Liver (tissue), 9 donors: ENCODE data around the gene CFAP70. TPM values are rescaled to one million over a fixed set of nuclear protein-coding genes. Genes with fewer than 3 reads are reported as not detected.
A peak's percentile ranks its signal among the peaks of the same experiment; 100 is the strongest.

ENCODE experiments used
- DNase-seq: peaks from one replicate; pipeline ENCODE4 v3.0.0-alpha.2; 2017; ENCODE audit warnings: low spot score
- H3K27ac ChIP-seq, 2 donors: one replicate each; pipeline ENCODE4 v1.7.0; 2013; ENCODE audit warnings: inconsistent platforms in 2 of 2, low read length in 2 of 2, control low read depth in 1 of 2, low read depth in 1 of 2, mild to moderate bottlenecking in 1 of 2
- H3K27me3 ChIP-seq, 4 donors: one replicate each; pipeline versions ENCODE4 v1.6.1 to v1.7.0; 2013; ENCODE audit warnings: low read length in 3 of 4, inconsistent platforms in 1 of 4, mild to moderate bottlenecking in 1 of 4, moderate library complexity in 1 of 4; ENCODE audit not compliant: control insufficient read depth in 4 of 4, insufficient read depth in 4 of 4
- H3K36me3 ChIP-seq, 4 donors: one replicate each; pipeline versions ENCODE4 v1.6.1 to v1.7.0; 2013; ENCODE audit warnings: low read length in 3 of 4, mild to moderate bottlenecking in 3 of 4, low read depth in 1 of 4, moderate library complexity in 1 of 4; ENCODE audit not compliant: control insufficient read depth in 4 of 4, insufficient read depth in 3 of 4
- H3K4me1 ChIP-seq, 4 donors: one replicate each; pipeline versions ENCODE4 v1.6.1 to v1.7.0; 2013; ENCODE audit warnings: low read length in 3 of 4, mild to moderate bottlenecking in 3 of 4, moderate library complexity in 1 of 4; ENCODE audit not compliant: control insufficient read depth in 4 of 4, insufficient read depth in 4 of 4
- H3K4me3 ChIP-seq, 3 donors: one replicate each; pipeline versions ENCODE4 v1.6.1 to v1.7.0; 2013; ENCODE audit warnings: low read length in 3 of 3, control low read depth in 1 of 3, low read depth in 1 of 3, mild to moderate bottlenecking in 1 of 3
- H3K9ac ChIP-seq, 2 donors: one replicate each; pipeline ENCODE4 v1.7.0; 2013; ENCODE audit warnings: low read length in 2 of 2, mild to moderate bottlenecking in 2 of 2, moderate library complexity in 2 of 2, control low read depth in 1 of 2, low read depth in 1 of 2
- H3K9me3 ChIP-seq, 4 donors: one replicate each; pipeline versions ENCODE4 v1.6.1 to v1.7.0; 2013; ENCODE audit warnings: low read length in 3 of 4; ENCODE audit not compliant: control insufficient read depth in 4 of 4
- EGR1 ChIP-seq, 2 donors: IDR thresholded peaks; 2 replicates each; pipeline ENCODE4 v1.6.1; 2016 to 2018; ENCODE audit warnings: antibody characterized with exemption in 2 of 2, low read depth in 2 of 2
- FOXA1 ChIP-seq: IDR thresholded peaks from 2 replicates; pipeline ENCODE4 v1.6.1; 2016; ENCODE audit warnings: antibody characterized with exemption
- HNF4G ChIP-seq: IDR thresholded peaks from 2 replicates; pipeline ENCODE4 v1.6.1; 2016; ENCODE audit warnings: antibody characterized with exemption
- JUND ChIP-seq, 2 donors: IDR thresholded peaks; 2 replicates each; pipeline ENCODE4 v1.6.1; 2016; ENCODE audit warnings: antibody characterized with exemption in 2 of 2
- MAX ChIP-seq: IDR thresholded peaks from 2 replicates; pipeline ENCODE4 v1.6.1; 2016; ENCODE audit warnings: antibody characterized with exemption
- RAD21 ChIP-seq, 2 donors: IDR thresholded peaks; 2 replicates each; pipeline ENCODE4 v1.6.1; 2016; ENCODE audit warnings: antibody characterized with exemption in 2 of 2, mild to moderate bottlenecking in 2 of 2
- RXRA ChIP-seq, 2 donors: IDR thresholded peaks; 2 replicates each; pipeline ENCODE4 v1.6.1; 2017 to 2018; ENCODE audit warnings: antibody characterized with exemption in 2 of 2, mild to moderate bottlenecking in 1 of 2
- SP1 ChIP-seq: IDR thresholded peaks from 2 replicates; pipeline ENCODE4 v1.6.1; 2018; ENCODE audit warnings: antibody characterized with exemption, mild to moderate bottlenecking
- TAF1 ChIP-seq: conservative IDR thresholded peaks from 2 replicates; pipeline ENCODE4 v1.6.1; 2016; ENCODE audit warnings: antibody characterized with exemption, mild to moderate bottlenecking
- YY1 ChIP-seq: IDR thresholded peaks from 2 replicates; pipeline ENCODE4 v1.6.1; 2016; ENCODE audit warnings: antibody characterized with exemption, mild to moderate bottlenecking
- WGBS: extraction: QIAGEN DNeasy Blood & Tissue Kit; methylation state at CpG from one replicate; pipeline ENCODE4 v1.1.7; 2013; 5-methylcytosine and 5-hydroxymethylcytosine counted together
- polyA plus RNA-seq, 2 donors: library from polyadenylated mRNA; stranded (reverse) in 1 of 2; unstranded in 1 of 2; fragments of 200-250 nt in 1 of 2; fragments of >200 nt in 1 of 2; fragmentation: Nextera tagmentation in 1 of 2; extraction: Ambion mirVana in 1 of 2; gene quantifications; one replicate each; pipeline versions ENCODE4 v1.2.1 to v1.2.3, GENCODE V29; 2013 to 2015
- total RNA-seq, 2 donors: library from RNA; depleted of rRNA; stranded (reverse); fragments of >200 nt; gene quantifications; one replicate each; pipeline ENCODE4 v1.2.3, GENCODE V29; 2014
- TF ChIP-seq, protein P1 (sequence below): IDR thresholded peaks from 2 replicates; pipeline ENCODE4 v1.6.1; 2016; ENCODE audit warnings: antibody characterized with exemption, mild to moderate bottlenecking
- donor health status: healthy.
- donor health status: healthy.
- donor health status: healthy.
- donor health status: healthy.
- donor health status: healthy.

The CFAP70 gene
- total and polyA plus RNA-seq, 4 donors = 0.46 to 2.3 (median 0.80) TPM

DNA sequence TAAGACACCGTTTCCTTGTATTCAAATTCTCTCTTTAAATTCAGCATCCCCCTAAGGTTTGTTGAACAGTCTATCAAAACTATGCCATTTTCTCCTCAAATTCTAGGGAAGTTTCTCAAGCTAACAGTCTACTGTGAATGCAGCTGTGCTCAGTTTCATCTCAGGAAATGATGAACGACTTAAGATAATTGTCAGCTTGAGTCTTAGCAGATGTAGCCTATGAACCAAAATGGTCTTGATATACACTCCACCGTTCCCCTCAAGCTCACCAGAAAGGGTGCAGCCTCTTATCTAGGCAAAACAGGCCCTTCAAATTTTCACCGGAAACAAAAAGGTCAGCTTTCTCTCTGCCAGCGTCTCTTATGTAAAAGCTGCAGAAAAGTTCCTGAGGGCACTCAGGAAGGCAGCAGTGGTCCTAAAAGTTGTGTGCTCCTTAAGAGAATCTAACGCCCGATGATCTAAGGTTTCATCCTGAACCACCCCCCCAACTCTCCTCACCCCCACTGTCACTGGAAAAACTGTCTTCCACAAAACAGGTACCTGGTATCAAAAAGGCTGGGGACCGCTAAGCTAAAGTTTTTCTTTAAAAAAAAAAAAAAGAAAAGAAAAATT, 113.7 kb downstream of the CFAP70 start:
- H3K9ac ChIP-seq = no peak overlapping the region
- H3K9me3 ChIP-seq = no peaks in the 10 kb centered on the region
- peak; percentile 55 for DNase-seq
- H3K4me1 ChIP-seq = peaks cover 3 to 28% (median 21%) of the 10 kb centered on the region in 4 donors
- peaks cover 3 to 31% (median 24%) of the 10 kb centered on the region in 4 donors for H3K36me3 ChIP-seq
- no peak overlapping the region for H3K4me3 ChIP-seq
- no peak overlapping the region for H3K27ac ChIP-seq
- WGBS = 76% methylated on average over 8 of the region's 8 CpGs
- no peaks in the 10 kb centered on the region for H3K27me3 ChIP-seq
- TF ChIP-seq YY1 (no peak), EGR1 (IDR thresholded peaks at IDR 0.05; ENCODE audit: low read depth in 2 of 2) (no peak), JUND (IDR thresholded peaks at IDR 0.05) (no peak), SP1 (no peak), FOXA1 (no peak), TAF1 (no peak), MAX (no peak)

GRCh38 chr10:73239908-73240307, 118.8 kb downstream of the CFAP70 start:
- DNase-seq = no peak
- H3K36me3 ChIP-seq = peaks cover 3 to 37% (median 26%) of the 10 kb centered on the region in 4 donors
- H3K9ac ChIP-seq = no peak overlapping the region
- no peak overlapping the region for H3K27ac ChIP-seq
- WGBS = 94% methylated on average over 2 of the region's 2 CpGs
- peaks cover 0 to 5% (median 2%) of the 10 kb centered on the region in 4 donors for H3K4me1 ChIP-seq
- no peak overlapping the region for H3K4me3 ChIP-seq
- H3K9me3 ChIP-seq = no peaks in the 10 kb centered on the region
- H3K27me3 ChIP-seq = no peaks in the 10 kb centered on the region
- TF ChIP-seq EGR1 (IDR thresholded peaks at IDR 0.05; ENCODE audit: low read depth in 2 of 2) (no peak), RXRA (IDR thresholded peaks at IDR 0.05) (no peak), SP1 (no peak)
- TF ChIP-seq, protein P1, sequence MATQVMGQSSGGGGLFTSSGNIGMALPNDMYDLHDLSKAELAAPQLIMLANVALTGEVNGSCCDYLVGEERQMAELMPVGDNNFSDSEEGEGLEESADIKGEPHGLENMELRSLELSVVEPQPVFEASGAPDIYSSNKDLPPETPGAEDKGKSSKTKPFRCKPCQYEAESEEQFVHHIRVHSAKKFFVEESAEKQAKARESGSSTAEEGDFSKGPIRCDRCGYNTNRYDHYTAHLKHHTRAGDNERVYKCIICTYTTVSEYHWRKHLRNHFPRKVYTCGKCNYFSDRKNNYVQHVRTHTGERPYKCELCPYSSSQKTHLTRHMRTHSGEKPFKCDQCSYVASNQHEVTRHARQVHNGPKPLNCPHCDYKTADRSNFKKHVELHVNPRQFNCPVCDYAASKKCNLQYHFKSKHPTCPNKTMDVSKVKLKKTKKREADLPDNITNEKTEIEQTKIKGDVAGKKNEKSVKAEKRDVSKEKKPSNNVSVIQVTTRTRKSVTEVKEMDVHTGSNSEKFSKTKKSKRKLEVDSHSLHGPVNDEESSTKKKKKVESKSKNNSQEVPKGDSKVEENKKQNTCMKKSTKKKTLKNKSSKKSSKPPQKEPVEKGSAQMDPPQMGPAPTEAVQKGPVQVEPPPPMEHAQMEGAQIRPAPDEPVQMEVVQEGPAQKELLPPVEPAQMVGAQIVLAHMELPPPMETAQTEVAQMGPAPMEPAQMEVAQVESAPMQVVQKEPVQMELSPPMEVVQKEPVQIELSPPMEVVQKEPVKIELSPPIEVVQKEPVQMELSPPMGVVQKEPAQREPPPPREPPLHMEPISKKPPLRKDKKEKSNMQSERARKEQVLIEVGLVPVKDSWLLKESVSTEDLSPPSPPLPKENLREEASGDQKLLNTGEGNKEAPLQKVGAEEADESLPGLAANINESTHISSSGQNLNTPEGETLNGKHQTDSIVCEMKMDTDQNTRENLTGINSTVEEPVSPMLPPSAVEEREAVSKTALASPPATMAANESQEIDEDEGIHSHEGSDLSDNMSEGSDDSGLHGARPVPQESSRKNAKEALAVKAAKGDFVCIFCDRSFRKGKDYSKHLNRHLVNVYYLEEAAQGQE = no peak

GRCh38 chr10:73238990-73239566, 119.6 kb downstream of the CFAP70 start:
- TF ChIP-seq EGR1 (IDR thresholded peaks at IDR 0.05; ENCODE audit: low read depth in 2 of 2) (no peak), RAD21 (IDR thresholded peaks at IDR 0.05) (no peak), TAF1 (no peak), HNF4G (no peak)
- Histone ChIP-seq H3K4me3 (no peak overlapping the region), H3K9ac (no peak overlapping the region), H3K27me3 (no peaks in the 10 kb centered on the region), H3K36me3 (peaks cover 3 to 42% (median 26%) of the 10 kb centered on the region in 4 donors), H3K27ac (no peak overlapping the region), H3K9me3 (no peaks in the 10 kb centered on the region), H3K4me1 (peaks cover 0 to 2% (median 0%) of the 10 kb centered on the region in 4 donors)
- DNase-seq = no peak
- WGBS = 96% methylated on average over 5 of the region's 5 CpGs
